ENCODE measurements around the gene MRPS21. TPM values are rescaled to one million over a fixed set of nuclear protein-coding genes. Genes with fewer than 3 reads are reported as not detected.

Gene MRPS21
- total RNA-seq, 1 donor from 2014 or later, result 115 TPM

DNA sequence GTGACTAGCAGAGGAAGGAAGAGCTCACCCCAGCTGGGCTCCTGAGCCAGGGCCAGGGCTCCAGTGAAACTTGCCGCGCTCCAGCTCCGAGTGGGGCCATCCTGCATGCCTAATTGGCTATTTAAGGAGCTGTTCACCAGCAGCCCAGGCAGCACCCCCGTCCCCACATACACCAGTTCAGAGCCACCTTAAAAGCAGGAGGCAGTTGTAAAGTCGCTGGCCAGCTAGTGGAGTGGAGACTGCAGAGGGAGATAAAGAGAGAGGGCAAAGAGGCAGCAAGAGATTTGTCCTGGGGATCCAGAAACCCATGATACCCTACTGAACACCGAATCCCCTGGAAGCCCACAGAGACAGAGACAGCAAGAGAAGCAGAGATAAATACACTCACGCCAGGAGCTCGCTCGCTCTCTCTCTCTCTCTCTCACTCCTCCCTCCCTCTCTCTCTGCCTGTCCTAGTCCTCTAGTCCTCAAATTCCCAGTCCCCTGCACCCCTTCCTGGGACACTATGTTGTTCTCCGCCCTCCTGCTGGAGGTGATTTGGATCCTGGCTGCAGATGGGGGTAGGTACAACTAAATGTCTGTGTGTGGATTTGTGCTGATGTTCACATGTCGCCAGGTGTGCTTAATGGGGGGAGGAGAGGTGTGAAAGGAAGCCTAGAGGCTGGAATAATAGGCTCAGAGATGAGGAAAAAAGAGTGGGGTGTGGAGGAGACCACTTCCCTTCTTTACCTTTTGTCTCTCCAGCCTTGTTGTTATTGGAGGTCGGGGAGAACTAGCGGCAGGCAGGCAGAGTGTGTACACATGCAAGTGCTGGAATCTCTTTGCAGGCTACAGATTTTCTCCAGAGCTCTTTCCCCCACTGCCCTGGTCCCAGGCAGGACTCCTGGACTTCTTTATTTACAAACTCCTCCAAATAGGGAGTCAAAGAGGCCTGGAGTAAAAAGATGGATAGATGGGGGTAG is 35.8 kb upstream of the MRPS21 start, which contains the start of gene CA14:
CA14 (plus strand) TSS at position 151 of the 962 bp plus-strand sequence; CDS start at position 506, 355 bp downstream.
- H3K36me3 Mint-ChIP-seq (ENCODE audit: unreplicated experiment), result no peaks in the 10 kb centered on the region
- peak within 1 kb of the TSS; percentile 86 for H3K27ac Mint-ChIP-seq (ENCODE audit: unreplicated experiment)
- no peak for DNase-seq
- peaks cover 32% of the 10 kb centered on the region for H3K4me1 Mint-ChIP-seq (ENCODE audit: low read depth, unreplicated experiment)
- H3K27me3 Mint-ChIP-seq (ENCODE audit: unreplicated experiment), result peaks cover 4% of the 10 kb centered on the region
- TF ChIP-seq, protein P1, sequence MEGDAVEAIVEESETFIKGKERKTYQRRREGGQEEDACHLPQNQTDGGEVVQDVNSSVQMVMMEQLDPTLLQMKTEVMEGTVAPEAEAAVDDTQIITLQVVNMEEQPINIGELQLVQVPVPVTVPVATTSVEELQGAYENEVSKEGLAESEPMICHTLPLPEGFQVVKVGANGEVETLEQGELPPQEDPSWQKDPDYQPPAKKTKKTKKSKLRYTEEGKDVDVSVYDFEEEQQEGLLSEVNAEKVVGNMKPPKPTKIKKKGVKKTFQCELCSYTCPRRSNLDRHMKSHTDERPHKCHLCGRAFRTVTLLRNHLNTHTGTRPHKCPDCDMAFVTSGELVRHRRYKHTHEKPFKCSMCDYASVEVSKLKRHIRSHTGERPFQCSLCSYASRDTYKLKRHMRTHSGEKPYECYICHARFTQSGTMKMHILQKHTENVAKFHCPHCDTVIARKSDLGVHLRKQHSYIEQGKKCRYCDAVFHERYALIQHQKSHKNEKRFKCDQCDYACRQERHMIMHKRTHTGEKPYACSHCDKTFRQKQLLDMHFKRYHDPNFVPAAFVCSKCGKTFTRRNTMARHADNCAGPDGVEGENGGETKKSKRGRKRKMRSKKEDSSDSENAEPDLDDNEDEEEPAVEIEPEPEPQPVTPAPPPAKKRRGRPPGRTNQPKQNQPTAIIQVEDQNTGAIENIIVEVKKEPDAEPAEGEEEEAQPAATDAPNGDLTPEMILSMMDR (IDR thresholded peaks at IDR 0.05; ENCODE audit: partially characterized antibody, unreplicated experiment), result no peak
- peak within 1 kb of the TSS; percentile 76 for H3K4me3 Mint-ChIP-seq (ENCODE audit: unreplicated experiment)
- peaks cover 6% of the 10 kb centered on the region for H3K9me3 Mint-ChIP-seq (ENCODE audit: unreplicated experiment)

DNA sequence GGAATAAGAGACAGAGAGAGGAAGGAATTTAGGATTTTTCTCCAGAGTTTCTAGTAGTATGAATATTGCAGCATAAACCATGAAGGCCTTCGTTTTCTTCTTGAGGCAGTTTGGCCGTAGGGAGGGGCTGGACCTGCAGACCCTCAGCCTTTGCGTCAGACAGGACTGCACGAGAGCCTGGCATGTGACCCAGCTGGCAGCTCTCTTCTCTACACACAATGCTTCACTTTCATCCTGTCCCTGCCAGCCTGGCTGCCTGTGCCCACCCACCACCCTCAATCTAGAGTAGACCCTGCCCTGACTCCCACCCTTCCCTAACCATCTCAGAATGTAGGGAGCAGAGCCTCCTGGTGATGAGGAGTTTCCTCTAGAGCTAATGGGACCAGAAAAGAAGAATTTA is 34.4 kb upstream of the MRPS21 start:
- Mint-ChIP-seq H3K27me3 (ENCODE audit: unreplicated experiment) (peaks cover 4% of the 10 kb centered on the region), H3K36me3 (ENCODE audit: unreplicated experiment) (no peaks in the 10 kb centered on the region), H3K4me3 (ENCODE audit: unreplicated experiment) (peak overlapping the region; percentile 21), H3K9me3 (ENCODE audit: unreplicated experiment) (peaks cover 6% of the 10 kb centered on the region), H3K4me1 (ENCODE audit: low read depth, unreplicated experiment) (peaks cover 32% of the 10 kb centered on the region), H3K27ac (ENCODE audit: unreplicated experiment) (no peak overlapping the region)
- TF ChIP-seq, protein P1 (IDR thresholded peaks at IDR 0.05; ENCODE audit: partially characterized antibody, unreplicated experiment), result no peak
- DNase-seq, result no peak

DNA sequence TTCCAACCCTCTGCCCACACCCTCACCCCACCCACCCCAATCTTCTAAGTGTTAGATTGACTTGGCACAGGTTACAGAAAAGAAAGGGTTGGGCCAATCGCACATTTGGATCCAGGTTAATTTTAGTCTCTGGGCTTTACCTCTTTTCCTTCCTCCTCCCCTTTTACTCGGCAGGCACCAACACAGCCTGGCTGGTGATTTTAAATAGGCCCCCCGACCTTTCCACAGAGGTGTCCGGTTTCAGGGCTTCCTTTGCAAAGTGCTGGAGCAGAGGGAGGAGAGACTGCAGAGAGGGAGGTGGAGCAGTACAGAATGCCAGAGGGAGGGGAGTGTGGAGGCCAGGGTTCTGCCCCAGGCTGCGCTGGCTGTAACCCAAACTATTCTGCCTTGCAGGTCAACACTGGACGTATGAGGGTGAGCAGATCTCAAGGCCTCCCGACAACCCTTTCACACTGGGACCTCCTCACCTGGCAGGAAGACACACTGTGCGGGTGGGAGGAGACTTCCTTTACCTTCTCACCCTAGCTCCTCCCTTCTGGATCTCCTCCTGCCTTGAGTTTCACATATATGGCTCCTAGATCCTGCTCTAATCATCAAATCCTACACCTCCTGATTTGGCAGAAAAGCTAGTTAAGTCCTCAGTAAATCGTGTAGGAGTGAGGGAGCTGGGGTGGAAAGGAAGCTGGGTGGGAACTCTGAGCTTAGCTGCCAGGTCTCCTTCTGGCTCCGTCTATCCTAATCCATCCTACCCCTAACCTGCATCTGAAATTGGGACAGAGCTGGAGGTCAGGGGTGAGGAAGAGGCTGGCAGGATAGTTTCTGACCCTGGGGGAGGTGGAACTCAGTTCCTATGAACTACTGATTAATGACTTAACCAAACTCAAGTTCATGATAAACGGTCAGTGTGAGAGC is 33.6 kb upstream of the MRPS21 start:
- no peak for DNase-seq
- peaks cover 32% of the 10 kb centered on the region for H3K4me1 Mint-ChIP-seq (ENCODE audit: low read depth, unreplicated experiment)
- H3K36me3 Mint-ChIP-seq (ENCODE audit: unreplicated experiment), result no peaks in the 10 kb centered on the region

DNA sequence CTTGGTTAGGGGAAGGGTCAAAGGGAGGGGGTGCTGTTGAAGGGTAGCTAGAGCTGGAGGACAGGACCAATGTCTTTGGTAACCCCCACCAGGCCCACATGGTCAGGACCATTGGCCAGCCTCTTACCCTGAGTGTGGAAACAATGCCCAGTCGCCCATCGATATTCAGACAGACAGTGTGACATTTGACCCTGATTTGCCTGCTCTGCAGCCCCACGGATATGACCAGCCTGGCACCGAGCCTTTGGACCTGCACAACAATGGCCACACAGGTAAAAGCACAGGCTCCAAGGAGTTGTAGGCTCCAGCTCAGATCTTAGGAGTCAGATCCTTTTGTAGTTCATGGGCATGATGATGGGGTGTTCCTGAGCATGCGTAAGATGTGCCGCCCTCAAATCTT is 32.3 kb upstream of the MRPS21 start:
- no peak overlapping the region for H3K27ac Mint-ChIP-seq (ENCODE audit: unreplicated experiment)
- H3K4me1 Mint-ChIP-seq (ENCODE audit: low read depth, unreplicated experiment), result peaks cover 22% of the 10 kb centered on the region
- TF ChIP-seq, protein P1 (IDR thresholded peaks at IDR 0.05; ENCODE audit: partially characterized antibody, unreplicated experiment), result no peak
- H3K4me3 Mint-ChIP-seq (ENCODE audit: unreplicated experiment), result peak overlapping the region; percentile 9
- H3K27me3 Mint-ChIP-seq (ENCODE audit: unreplicated experiment), result no peaks in the 10 kb centered on the region
- DNase-seq, result no peak
- no peaks in the 10 kb centered on the region for H3K36me3 Mint-ChIP-seq (ENCODE audit: unreplicated experiment)
- peaks cover 4% of the 10 kb centered on the region for H3K9me3 Mint-ChIP-seq (ENCODE audit: unreplicated experiment)

More for the DNA sequence above, 33.6 kb upstream of the MRPS21 start:
- H3K9me3 Mint-ChIP-seq (ENCODE audit: unreplicated experiment), result peaks cover 6% of the 10 kb centered on the region
- TF ChIP-seq, protein P1 (IDR thresholded peaks at IDR 0.05; ENCODE audit: partially characterized antibody, unreplicated experiment), result no peak
- H3K4me3 Mint-ChIP-seq (ENCODE audit: unreplicated experiment), result peak overlapping the region; percentile 46
- peaks cover 4% of the 10 kb centered on the region for H3K27me3 Mint-ChIP-seq (ENCODE audit: unreplicated experiment)
- H3K27ac Mint-ChIP-seq (ENCODE audit: unreplicated experiment), result no peak overlapping the region

All from glutamatergic neuron (in vitro differentiated cells).